ENCODE measurements around the gene UBR4. TPM values are rescaled to one million over a fixed set of nuclear protein-coding genes. Genes with fewer than 3 reads are reported as not detected.
"Not testable (repeated sequence)": the region's sequence is repeated elsewhere in the genome, so short reads cannot be mapped to it uniquely, and the experiment has no call there.

Gene UBR4
- total and polyA plus RNA-seq, 7 donors = 89.9 to 185 (median 118) TPM

DNA sequence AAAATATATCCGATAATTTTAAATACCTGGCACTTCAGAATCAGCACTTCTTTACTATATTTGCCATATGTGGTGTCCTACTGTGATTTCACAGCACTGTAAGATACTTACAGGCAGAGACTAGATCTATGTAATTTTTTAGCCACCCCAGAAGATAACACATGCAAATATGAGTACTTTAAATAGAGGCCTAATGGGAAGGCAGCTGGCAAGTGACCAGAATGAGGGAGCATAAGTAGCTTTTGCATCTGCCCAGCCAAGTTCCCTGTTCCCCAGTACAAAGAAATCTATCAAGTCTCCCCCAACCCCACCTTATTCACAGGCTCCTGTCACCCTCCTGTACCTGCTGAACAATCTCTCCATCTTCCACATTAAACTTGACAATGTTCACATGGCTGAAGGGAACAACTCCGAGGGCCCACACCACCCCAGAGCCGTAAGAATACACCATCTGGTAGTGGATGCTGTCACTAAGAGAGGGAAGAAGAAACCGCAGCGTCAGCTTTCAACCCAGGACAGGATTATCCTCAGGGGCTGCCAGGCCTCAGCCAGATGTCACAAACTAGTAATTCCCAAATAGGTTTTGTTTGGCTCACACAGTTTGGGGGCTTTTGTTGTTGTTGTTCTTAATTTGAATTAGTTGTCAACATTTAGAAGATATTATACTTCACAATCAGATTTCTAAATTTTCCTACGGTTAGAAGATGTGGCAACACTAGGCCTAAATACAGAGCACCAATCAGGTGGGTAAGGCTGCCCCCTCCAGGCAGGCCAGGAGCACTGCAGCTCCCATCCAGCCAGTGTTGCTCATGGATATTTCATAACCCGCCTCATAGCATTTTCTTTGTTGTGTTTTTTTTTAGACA is 30.8 kb upstream of the UBR4 start:
- ATAC-seq (peak; percentile 89 to 95 (median 94)), DNase-seq (peak; percentile 68 to 87)
- 34 to 49% (median 36%) methylated on average over 7 of the region's 7 CpGs for WGBS, 3 donors
- Histone ChIP-seq H3K27me3 (ENCODE audit: insufficient read depth in 3 of 3, low read length in 2 of 3) (no peaks in the 10 kb centered on the region), H3K9me3 (no peaks in the 10 kb centered on the region), H3K36me3 (ENCODE audit: insufficient read depth in 1 of 2, low read depth in 1 of 2) (peaks cover 19 to 96% of the 10 kb centered on the region in 2 donors), H3K4me3 (peak overlapping the region; percentile 10), H3K27ac (peak overlapping the region; percentile 86), H3K4me1 (peaks cover 13% of the 10 kb centered on the region)
- TF ChIP-seq, protein P1, sequence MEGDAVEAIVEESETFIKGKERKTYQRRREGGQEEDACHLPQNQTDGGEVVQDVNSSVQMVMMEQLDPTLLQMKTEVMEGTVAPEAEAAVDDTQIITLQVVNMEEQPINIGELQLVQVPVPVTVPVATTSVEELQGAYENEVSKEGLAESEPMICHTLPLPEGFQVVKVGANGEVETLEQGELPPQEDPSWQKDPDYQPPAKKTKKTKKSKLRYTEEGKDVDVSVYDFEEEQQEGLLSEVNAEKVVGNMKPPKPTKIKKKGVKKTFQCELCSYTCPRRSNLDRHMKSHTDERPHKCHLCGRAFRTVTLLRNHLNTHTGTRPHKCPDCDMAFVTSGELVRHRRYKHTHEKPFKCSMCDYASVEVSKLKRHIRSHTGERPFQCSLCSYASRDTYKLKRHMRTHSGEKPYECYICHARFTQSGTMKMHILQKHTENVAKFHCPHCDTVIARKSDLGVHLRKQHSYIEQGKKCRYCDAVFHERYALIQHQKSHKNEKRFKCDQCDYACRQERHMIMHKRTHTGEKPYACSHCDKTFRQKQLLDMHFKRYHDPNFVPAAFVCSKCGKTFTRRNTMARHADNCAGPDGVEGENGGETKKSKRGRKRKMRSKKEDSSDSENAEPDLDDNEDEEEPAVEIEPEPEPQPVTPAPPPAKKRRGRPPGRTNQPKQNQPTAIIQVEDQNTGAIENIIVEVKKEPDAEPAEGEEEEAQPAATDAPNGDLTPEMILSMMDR (IDR thresholded peaks at IDR 0.05) = peak; percentile 98
- intact Hi-C loops (cut with DNase I) = loop anchor here (2.0 to 5.0 kb wide), 3 partner anchors 32 to 60 kb away; no protein-coding TSS in a partner anchor

DNA sequence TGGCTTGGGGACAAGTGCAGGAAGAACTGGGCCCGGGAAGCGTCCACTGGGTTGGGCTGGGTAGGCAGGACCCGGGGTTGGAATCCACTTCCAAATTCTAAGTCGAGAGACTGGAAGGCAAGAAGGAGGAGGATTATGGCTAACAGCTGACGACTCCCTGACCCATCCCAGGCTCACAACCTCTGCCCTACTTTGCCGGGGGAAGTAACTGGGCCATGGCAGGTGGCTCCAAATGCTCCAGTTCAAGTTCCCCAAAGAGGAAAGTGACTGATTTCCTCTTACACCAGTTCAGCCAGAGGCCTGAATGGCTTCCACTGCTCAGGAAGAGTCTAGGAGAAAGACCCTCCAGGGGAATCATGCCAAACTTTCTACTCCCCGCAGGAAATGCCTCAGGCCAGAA is 29.8 kb upstream of the UBR4 start:
- intact Hi-C loops (cut with DNase I) = loop anchor here (2.0 to 5.0 kb wide), 3 partner anchors 31 to 59 kb away; no protein-coding TSS in a partner anchor
- no peaks in the 10 kb centered on the region for H3K27me3 ChIP-seq (ENCODE audit: insufficient read depth in 3 of 3, low read length in 2 of 3)
- ATAC-seq (peak; percentile 44 to 85 (median 70)), DNase-seq (peak in 1 of 2 donors; percentile 60)
- peak overlapping the region; percentile 86 for H3K27ac ChIP-seq
- 31 to 42% (median 36%) methylated on average over 7 of the region's 7 CpGs for WGBS, 3 donors
- no peaks in the 10 kb centered on the region for H3K9me3 ChIP-seq
- TF ChIP-seq, protein P1 (IDR thresholded peaks at IDR 0.05) = no peak
- H3K4me3 ChIP-seq = peak overlapping the region; percentile 10
- H3K4me1 ChIP-seq = peaks cover 13% of the 10 kb centered on the region
- H3K36me3 ChIP-seq (ENCODE audit: insufficient read depth in 1 of 2, low read depth in 1 of 2) = peaks cover 18 to 99% of the 10 kb centered on the region in 2 donors

DNA sequence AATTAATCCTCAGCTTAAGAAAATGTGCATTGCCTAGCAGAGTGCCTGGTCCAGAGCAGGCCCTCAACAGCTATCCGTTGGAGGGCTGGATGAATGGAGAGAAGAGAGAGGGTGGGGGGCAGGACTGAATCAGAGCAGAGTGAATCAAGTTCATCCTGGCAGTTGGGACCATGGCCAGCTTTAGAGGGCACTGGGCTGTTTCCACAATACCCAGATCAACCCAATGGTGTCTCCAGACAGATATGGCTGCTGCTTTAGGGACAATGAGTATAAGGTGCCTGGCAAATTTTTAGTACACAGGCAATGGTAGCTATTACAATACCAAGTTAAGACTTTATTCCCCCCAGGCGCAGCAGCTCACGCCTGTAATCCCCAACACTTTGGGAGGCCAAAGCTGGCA is 24.2 kb upstream of the UBR4 start:
- peaks cover 18% of the 10 kb centered on the region for H3K4me1 ChIP-seq
- H3K4me3 ChIP-seq = no peak overlapping the region
- H3K27me3 ChIP-seq (ENCODE audit: insufficient read depth in 3 of 3, low read length in 2 of 3) = no peaks in the 10 kb centered on the region
- no peaks in the 10 kb centered on the region for H3K9me3 ChIP-seq
- TF ChIP-seq, protein P1 (IDR thresholded peaks at IDR 0.05) = no peak
- 93 to 96% (median 95%) methylated on average over 3 of the region's 3 CpGs for WGBS, 3 donors
- intact Hi-C loops (cut with DNase I) = no loop called here
- no peak for DNase-seq
- peaks cover 9 to 100% of the 10 kb centered on the region in 2 donors for H3K36me3 ChIP-seq (ENCODE audit: insufficient read depth in 1 of 2, low read depth in 1 of 2)
- no peak for ATAC-seq
- H3K27ac ChIP-seq = no peak overlapping the region

DNA sequence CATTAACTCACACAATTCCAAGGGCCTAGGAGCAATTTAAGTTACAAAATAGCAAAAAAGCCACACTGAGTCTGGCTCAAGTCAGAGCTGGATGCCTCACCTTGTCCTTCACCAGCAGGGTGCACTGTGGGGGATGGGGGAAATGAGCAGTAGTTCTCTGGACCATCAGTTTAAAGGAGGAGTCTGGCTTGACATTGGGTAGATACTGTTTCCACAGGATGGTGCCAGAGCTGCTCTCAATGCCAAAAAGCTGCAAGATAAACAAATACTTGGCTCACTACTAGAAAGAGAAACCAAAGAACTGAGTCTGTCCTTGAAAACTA is 22.4 kb upstream of the UBR4 start:
- Histone ChIP-seq H3K9me3 (no peaks in the 10 kb centered on the region), H3K4me1 (peaks cover 18% of the 10 kb centered on the region), H3K27me3 (ENCODE audit: insufficient read depth in 3 of 3, low read length in 2 of 3) (no peaks in the 10 kb centered on the region), H3K4me3 (no peak overlapping the region), H3K27ac (peak overlapping the region; percentile 46), H3K36me3 (ENCODE audit: insufficient read depth in 1 of 2, low read depth in 1 of 2) (peaks cover 9 to 99% of the 10 kb centered on the region in 2 donors)
- ATAC-seq = peak; percentile 82 to 94 (median 87)
- peak in 1 of 2 donors; percentile 36 for DNase-seq
- TF ChIP-seq, protein P1 (IDR thresholded peaks at IDR 0.05) = peak; percentile 12
- intact Hi-C loops (cut with DNase I) = no loop called here

DNA sequence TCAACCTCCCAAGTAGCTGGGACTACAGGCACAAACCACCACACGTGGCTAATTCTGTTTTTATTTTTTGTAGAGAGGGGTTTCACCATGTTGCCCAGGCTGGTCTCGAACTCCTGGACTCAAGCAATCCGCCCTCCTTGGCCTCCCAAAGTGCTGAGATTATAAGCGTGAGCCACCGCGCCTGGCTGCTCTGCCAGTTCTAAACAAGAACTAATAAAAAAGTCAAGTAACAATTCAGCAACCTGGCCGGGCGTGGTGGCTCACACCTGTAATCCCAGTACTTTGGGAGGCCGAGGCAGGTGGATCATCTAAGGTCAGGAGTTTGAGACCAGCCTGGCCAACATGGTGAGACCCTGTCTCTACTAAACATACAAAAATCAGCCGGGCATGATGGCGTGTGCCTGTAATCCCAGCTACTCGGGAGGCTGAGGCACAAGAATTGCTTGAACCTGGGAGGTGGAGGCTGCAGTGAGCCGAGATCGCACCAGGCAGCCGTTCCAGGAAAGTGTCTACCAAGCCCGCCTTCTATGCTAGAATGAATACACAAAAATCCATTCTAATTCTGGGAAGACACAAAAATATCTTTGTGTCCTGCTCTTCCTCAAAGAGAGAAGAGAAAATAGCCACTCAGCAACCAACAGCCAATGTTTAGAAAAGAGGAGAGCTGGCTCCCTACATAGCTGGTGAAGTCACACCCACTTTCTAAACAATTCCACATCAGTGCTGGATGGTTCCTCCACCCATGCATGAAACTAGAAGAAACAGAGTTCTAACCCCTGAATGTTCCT is 21.9 kb upstream of the UBR4 start:
- H3K9me3 ChIP-seq; H3K4me3 ChIP-seq; intact Hi-C loops (cut with DNase I); DNase-seq; H3K27me3 ChIP-seq (ENCODE audit: insufficient read depth in 3 of 3, low read length in 2 of 3): not testable (repeated sequence)
- Histone ChIP-seq H3K36me3 (ENCODE audit: insufficient read depth in 1 of 2, low read depth in 1 of 2) (peaks cover 5 to 99% of the 10 kb centered on the region in 2 donors), H3K4me1 (peaks cover 18% of the 10 kb centered on the region), H3K27ac (peak overlapping the region; percentile 11)
- peak in 2 of 4 donors; percentile 22 to 39 for ATAC-seq
- WGBS, 3 donors = 78 to 87% (median 82%) methylated on average over 16 of the region's 16 CpGs

All from psoas muscle (tissue), 8 donors.